ENCODE results near the gene LAMC3.

DNA sequence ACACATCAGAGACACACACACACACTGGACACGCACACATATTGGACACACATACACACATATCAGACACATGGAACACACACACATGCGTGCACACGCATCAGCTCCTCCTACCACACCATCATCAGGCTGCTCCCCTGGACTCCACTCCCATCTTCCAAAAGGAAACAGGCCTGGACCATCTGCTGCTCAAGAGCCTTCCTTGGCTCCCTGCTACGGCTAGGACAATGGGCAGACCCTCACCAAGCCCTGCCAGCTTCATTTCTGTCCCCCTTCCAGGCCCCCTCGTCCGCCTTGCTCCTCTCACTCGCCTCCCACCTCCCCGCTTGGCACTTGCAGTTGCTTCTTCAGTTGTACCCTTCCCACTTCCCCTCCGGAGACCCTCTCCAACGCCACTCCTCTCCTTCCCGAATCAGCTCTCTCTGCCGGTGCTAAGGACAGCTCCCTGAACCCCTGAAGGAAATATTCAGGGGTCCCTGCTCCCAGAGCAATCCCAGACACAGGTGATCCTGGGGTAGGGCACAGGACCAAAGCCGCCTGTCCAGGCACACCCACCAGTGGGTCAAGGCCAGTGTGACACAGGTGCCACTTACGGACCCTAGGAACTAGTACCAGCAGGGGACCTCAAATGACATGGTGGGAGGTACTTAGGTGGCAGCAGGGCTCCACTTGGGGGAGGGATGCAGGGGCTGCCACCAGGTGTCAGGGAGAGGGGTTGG lies 12.1 kb upstream of the LAMC3 start:
- TF ChIP-seq GLIS3 (CRISPR knock-in tag; IDR thresholded peaks at IDR 0.05) (no peak), ISL1 (CRISPR knock-in tag; IDR thresholded peaks at IDR 0.05) (no peak), ZNF565 (CRISPR knock-in tag; conservative IDR thresholded peaks at IDR 0.05; ENCODE audit: low read depth) (no peak), SNAI2 (CRISPR knock-in tag; IDR thresholded peaks at IDR 0.05) (no peak), CSDC2 (CRISPR knock-in tag; IDR thresholded peaks at IDR 0.05) (no peak), ZFP30 (CRISPR knock-in tag; IDR thresholded peaks at IDR 0.05) (no peak), ZNF8 (CRISPR knock-in tag; IDR thresholded peaks at IDR 0.05) (no peak)
